Thymus (tissue), 11 donors: ENCODE data around the gene RPL31. TPM values are rescaled to one million over a fixed set of nuclear protein-coding genes. Genes with fewer than 3 reads are reported as not detected.

Experiments
- DNase-seq, 9 donors: peaks; one replicate each; pipeline ENCODE4 v3.0.0-alpha.2; 2013; ENCODE audit warnings: low spot score in 9 of 9, low read depth in 6 of 9, missing footprints in 1 of 9
- H3K27ac ChIP-seq, 2 donors: one replicate each; pipeline ENCODE4 v1.5.1; 2013; ENCODE audit warnings: control low read depth in 1 of 2, low read depth in 1 of 2, low read length in 1 of 2, mild to moderate bottlenecking in 1 of 2, moderate library complexity in 1 of 2
- H3K27me3 ChIP-seq, 2 donors: one replicate each; pipeline ENCODE4 v1.5.1; 2013; ENCODE audit warnings: low read length in 1 of 2; ENCODE audit not compliant: control insufficient read depth in 2 of 2, insufficient read depth in 1 of 2
- H3K36me3 ChIP-seq, 2 donors: one replicate each; pipeline ENCODE4 v1.5.1; 2013; ENCODE audit warnings: low read length in 1 of 2, mild to moderate bottlenecking in 1 of 2, moderate library complexity in 1 of 2; ENCODE audit not compliant: control insufficient read depth in 2 of 2, insufficient read depth in 2 of 2
- H3K4me1 ChIP-seq, 2 donors: one replicate each; pipeline ENCODE4 v1.5.1; 2013; ENCODE audit warnings: low read length in 2 of 2; ENCODE audit not compliant: control insufficient read depth in 2 of 2, insufficient read depth in 2 of 2
- H3K4me3 ChIP-seq, 2 donors: one replicate each; pipeline ENCODE4 v1.5.1; 2013; ENCODE audit warnings: low read length in 2 of 2, control low read depth in 1 of 2, mild to moderate bottlenecking in 1 of 2
- H3K9me3 ChIP-seq, 2 donors: one replicate each; pipeline ENCODE4 v1.5.1; 2013; ENCODE audit warnings: low read length in 1 of 2, mild to moderate bottlenecking in 1 of 2; ENCODE audit not compliant: control insufficient read depth in 2 of 2, insufficient read depth in 1 of 2
- WGBS: extraction: QIAGEN DNeasy Blood & Tissue Kit; methylation state at CpG from one replicate; pipeline ENCODE4 v1.1.7; 2013; 5-methylcytosine and 5-hydroxymethylcytosine counted together
- polyA plus RNA-seq: library from polyadenylated mRNA; stranded (reverse); fragments of 200-250 nt; gene quantifications from one replicate; pipeline ENCODE4 v1.2.3, GENCODE V29; 2013
- total RNA-seq: library from RNA; stranded (reverse); fragments of 120-200 nt; gene quantifications from one replicate; pipeline ENCODE4 v1.2.4, GENCODE V29; 2013
- donor health status: healthy.

RPL31 gene
- total and polyA plus RNA-seq, 2 donors = 4,346 to 8,913 TPM

DNA sequence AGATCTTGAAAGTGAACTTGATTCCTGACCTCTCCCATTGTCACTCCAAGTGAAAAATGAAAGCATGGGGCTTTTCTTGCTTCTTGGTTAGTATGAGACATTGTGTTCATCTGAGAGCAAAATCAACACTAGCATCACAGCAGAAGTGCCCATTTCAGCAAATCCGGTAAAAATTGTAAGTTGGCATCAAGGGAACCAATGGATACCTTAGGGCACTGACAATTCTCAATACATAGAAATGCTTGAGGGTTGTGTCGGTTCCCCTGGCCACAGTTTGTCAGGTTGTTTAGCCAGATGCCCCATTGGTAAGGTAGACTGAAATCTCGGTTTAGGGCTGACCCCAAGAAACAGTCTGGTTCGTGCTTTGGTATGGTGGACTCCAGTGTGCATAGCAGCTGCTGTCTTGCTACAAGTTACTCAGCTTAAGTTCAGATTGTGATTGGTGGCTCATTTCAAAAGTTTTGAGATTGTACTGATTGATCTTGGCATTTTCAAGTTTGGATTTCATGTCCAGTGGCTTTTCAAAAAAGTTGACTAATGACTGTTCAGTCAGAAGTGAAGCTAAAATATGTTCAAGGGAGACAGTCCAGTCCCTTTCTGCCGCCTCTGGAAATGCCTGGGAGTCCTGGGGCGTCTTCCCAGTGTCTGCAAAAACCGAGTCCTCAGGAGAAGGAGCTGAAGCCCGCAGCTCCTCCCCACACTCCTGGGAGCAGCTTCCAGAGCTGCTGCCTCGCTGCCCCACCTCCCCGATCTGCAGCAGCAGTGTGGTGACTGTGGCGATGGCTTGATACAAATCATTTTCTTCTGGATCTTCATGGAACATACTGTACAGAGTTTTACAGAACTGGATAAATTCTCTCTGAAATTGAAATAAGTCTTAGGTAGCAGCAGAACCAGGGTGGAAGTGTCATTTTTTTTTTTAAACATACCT is 5.6 kb downstream of the RPL31 start:
- Histone ChIP-seq H3K9me3 (no peaks in the 10 kb centered on the region), H3K36me3 (peaks cover 55 to 74% of the 10 kb centered on the region in 2 donors), H3K27ac (no peak overlapping the region), H3K4me1 (peaks cover 4 to 22% of the 10 kb centered on the region in 2 donors), H3K27me3 (no peaks in the 10 kb centered on the region), H3K4me3 (no peak overlapping the region)
- DNase-seq = no peak
- 94% methylated on average over 11 of the region's 11 CpGs for WGBS

DNA sequence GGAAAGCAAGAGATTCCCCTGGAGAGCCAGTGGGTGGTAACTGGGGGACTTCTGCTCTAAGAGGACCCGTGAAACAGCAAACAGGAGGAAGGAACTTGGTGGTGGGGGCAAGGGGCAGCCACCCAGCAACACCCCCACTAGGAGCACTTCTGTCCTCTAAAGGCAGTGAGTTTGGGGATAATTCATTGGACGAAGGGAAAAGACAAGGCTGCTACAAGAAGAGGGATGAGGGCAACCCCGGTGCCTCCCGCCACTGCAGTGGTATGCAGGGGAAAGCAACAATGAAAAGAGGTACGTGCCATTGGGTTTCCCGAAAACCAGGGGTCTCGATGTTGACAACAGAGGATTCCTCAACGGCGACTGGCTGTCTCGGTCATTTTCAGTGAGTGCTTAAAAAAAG is 9.1 kb downstream of the RPL31 start:
- Histone ChIP-seq H3K4me1 (no peaks in the 10 kb centered on the region), H3K4me3 (no peak overlapping the region), H3K27ac (no peak overlapping the region), H3K9me3 (no peaks in the 10 kb centered on the region), H3K27me3 (no peaks in the 10 kb centered on the region), H3K36me3 (peaks cover 29 to 60% of the 10 kb centered on the region in 2 donors)
- DNase-seq = no peak
- WGBS = 90% methylated on average over 10 of the region's 10 CpGs

GRCh38 chr2:101012054-101012705 is 10.1 kb downstream of the RPL31 start:
- H3K4me3 ChIP-seq = no peak overlapping the region
- no peak for DNase-seq
- H3K27ac ChIP-seq = no peak overlapping the region

DNA sequence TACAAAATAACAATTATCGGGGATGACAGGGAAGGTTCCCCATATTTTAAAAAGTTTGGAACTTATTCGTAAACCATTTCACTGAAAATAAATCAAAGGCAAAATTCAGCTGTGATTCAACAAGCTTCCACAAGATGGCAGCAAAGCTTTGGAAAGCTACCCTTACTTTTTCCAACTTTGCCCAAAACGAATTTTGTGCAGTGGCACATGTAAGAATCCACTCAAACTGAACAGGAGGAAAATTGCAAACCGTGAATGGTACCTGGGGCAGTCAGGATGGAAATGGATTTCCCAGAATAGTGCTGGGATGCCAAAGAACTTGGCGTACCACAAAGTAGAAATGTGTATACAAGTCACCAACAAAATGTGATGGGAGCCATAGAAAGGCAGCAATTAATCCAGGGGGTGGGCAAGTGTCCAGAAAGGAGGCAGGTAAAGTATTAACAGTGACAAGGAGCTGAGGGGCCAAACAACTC is 10.7 kb downstream of the RPL31 start:
- 63% methylated on average over 5 of the region's 5 CpGs for WGBS
- H3K4me3 ChIP-seq = no peak overlapping the region
- H3K4me1 ChIP-seq = no peaks in the 10 kb centered on the region
- no peaks in the 10 kb centered on the region for H3K27me3 ChIP-seq
- H3K27ac ChIP-seq = no peak overlapping the region
- H3K36me3 ChIP-seq = peaks cover 18 to 44% of the 10 kb centered on the region in 2 donors
- H3K9me3 ChIP-seq = no peaks in the 10 kb centered on the region
- DNase-seq = peak in 4 of 9 donors; percentile 26 to 65 (median 38)

More at GRCh38 chr2:101012054-101012705, 10.1 kb downstream of the RPL31 start:
- 89% methylated on average over 8 of the region's 8 CpGs for WGBS
- H3K27me3 ChIP-seq = no peaks in the 10 kb centered on the region
- H3K36me3 ChIP-seq = peaks cover 23 to 50% of the 10 kb centered on the region in 2 donors
- no peaks in the 10 kb centered on the region for H3K4me1 ChIP-seq
- no peaks in the 10 kb centered on the region for H3K9me3 ChIP-seq

DNA sequence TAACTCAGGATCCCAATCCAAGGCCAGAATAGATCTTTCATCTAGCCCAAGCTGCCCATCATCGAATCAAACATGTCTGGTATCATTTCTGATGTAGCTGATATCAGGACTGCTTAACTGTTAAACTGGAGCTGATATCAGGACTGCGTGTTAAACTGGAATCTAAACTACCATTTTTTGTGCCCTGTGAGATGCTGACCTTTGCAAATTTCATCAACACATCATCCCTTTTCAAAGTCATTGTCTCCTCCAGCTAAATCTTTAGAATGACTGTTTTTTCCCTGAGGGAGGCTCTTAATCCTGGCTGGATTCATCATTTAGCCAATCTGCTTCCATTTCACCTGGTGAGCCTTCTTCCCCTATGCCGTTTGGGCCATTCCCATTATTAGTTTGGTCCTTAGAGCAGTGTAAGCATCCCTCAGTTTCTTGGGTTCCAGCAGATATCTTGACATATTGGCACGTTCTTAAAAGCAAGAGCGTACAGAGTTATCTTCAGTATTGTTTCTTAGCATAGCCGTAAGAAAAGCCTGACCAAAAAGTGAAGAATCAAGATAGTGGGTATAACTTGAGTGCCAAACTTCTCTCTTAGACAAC is 12.3 kb downstream of the RPL31 start:
- no peak overlapping the region for H3K4me3 ChIP-seq
- H3K9me3 ChIP-seq = no peaks in the 10 kb centered on the region
- no peak overlapping the region for H3K27ac ChIP-seq
- 98% methylated on average over 6 of the region's 6 CpGs for WGBS
- no peaks in the 10 kb centered on the region for H3K4me1 ChIP-seq
- H3K36me3 ChIP-seq = peaks cover 7 to 41% of the 10 kb centered on the region in 2 donors
- no peaks in the 10 kb centered on the region for H3K27me3 ChIP-seq
- DNase-seq = no peak

- Histone ChIP-seq H3K36me3 (peaks cover 0 to 37% of the 10 kb centered on the region in 2 donors), H3K4me1 (no peaks in the 10 kb centered on the region), H3K27ac (no peak overlapping the region), H3K27me3 (no peaks in the 10 kb centered on the region), H3K4me3 (no peak overlapping the region), H3K9me3 (peaks cover 0 to 2% of the 10 kb centered on the region in 2 donors)
- 97% methylated on average over 3 of the region's 3 CpGs for WGBS
- no peak for DNase-seq
These were observed 15.3 kb downstream of the RPL31 start for GRCh38 chr2:101017371-101017770.

DNA sequence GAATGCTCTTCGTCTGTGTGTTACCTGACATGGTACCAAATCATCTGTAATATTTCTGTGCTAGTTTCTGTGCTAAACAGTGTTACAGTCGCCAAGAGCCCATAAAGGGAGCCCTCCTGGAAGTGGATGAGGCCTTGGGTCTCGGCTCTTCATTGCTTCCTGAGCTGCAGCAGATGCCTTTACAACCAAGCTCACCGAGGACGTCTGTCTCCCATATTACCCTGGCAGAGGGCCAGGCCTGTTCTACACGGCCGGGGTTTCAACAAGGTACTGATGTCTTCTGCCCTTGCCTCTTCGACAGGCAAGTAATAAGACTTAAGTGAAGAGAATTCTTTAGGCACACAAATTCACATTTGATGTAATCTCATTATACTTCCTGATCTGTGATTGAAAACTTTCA is 16.8 kb downstream of the RPL31 start:
- H3K27me3 ChIP-seq = no peaks in the 10 kb centered on the region
- H3K4me3 ChIP-seq = no peak overlapping the region
- no peaks in the 10 kb centered on the region for H3K4me1 ChIP-seq
- H3K9me3 ChIP-seq = peaks cover 0 to 2% of the 10 kb centered on the region in 2 donors
- DNase-seq = no peak
- H3K27ac ChIP-seq = no peak overlapping the region
- 90% methylated on average over 8 of the region's 8 CpGs for WGBS
- peaks cover 0 to 32% of the 10 kb centered on the region in 2 donors for H3K36me3 ChIP-seq

GRCh38 chr2:101022221-101022620 is 20.1 kb downstream of the RPL31 start:
- Histone ChIP-seq H3K4me1 (no peaks in the 10 kb centered on the region), H3K4me3 (no peak overlapping the region), H3K9me3 (peaks cover 0 to 2% of the 10 kb centered on the region in 2 donors), H3K36me3 (peaks cover 0 to 23% of the 10 kb centered on the region in 2 donors), H3K27me3 (no peaks in the 10 kb centered on the region), H3K27ac (no peak overlapping the region)
- DNase-seq = no peak
- WGBS = 97% methylated on average over 16 of the region's 16 CpGs
